SKM-1 treated with dmso at 0.1 percent for 144 hours (cell line): ENCODE results near the gene DNAJC16.
"Not testable (repeated sequence)": the region's sequence is repeated elsewhere in the genome, so short reads cannot be mapped to it uniquely, and the experiment has no call there.

Experiments used
- DNase-seq: peaks from one replicate; lab custom pipeline; 2025; ENCODE audit not compliant: unreplicated experiment; lab: John Stamatoyannopoulos, UW

Gene DNAJC16

DNA sequence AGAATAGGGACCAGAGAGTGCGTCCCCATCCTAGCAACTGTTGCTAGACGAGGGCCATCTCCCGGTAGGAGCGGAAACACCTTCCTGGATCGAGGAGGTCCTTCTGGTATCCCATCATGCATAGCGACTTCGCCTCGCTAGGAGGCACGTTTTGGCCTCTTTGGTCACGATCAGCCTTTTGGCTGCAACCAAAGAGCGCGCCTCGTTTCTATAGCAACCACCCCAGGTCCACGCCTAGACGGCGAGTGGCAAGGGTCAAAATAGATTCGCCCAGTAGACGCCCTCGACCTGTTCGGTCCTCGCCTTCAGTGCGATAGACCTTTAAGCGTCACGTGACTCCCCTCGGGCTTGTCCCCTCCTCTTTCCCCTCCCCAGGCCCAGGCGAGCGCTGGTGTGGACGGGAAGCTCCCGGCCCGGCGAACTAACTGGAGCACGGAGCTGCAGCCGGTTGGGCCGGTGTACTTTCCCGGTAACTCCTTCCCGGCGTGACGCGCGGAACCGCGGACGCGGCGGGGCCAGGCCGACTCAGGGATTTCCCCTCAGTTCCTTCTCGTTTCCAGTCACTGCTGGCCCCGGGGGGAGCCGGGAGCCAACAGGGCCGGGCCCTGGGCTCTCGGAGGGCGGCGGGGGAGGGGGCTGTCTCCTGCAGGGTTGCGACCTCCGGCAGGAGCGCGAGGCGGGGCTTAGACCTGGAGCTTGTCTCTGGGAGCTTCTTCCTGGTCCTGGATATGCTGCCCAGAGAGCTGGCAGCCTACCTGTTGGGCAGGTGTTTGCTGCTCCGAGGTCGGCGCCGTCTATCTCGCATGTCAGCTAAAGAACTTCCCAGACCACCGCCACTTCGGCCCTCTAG, at the start of gene DNAJC16:
DNAJC16 (plus strand) TSS at position 359 of the 850 bp plus-strand sequence. CDS start 2,258 bp downstream, outside the sequence.
- DNase-seq = peak; percentile 98

- DNase-seq = no peak
Observed at GRCh38 chr1:15476927-15477326, 49.7 kb upstream of the DNAJC16 start.

DNA sequence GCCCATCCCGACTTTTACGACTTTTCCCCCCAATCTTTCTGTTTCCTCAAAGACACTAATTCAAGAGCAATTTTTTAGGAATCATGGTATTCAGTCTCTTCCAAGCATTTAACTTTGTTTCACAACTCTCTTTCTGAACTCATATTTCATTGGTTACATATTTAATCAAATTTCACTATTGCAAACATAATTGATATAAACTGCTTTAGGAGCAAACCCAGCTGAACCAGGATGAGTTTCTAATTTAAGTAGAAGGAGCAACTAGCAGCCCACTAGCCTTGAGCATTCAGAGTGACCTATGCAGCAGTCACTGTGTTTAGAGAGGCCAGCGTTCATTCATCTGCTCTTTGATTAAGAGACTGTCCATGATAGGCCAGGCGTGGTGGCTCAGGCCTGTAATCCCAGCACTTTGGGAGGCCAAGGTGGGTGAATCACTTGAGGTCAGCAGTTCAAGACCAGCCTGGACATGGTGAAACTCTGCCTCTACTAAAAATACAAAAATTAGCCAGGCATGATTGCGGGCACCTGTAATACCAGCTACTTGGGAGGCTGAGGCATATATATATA, 48.9 kb upstream of the DNAJC16 start:
- DNase-seq = no peak

DNA sequence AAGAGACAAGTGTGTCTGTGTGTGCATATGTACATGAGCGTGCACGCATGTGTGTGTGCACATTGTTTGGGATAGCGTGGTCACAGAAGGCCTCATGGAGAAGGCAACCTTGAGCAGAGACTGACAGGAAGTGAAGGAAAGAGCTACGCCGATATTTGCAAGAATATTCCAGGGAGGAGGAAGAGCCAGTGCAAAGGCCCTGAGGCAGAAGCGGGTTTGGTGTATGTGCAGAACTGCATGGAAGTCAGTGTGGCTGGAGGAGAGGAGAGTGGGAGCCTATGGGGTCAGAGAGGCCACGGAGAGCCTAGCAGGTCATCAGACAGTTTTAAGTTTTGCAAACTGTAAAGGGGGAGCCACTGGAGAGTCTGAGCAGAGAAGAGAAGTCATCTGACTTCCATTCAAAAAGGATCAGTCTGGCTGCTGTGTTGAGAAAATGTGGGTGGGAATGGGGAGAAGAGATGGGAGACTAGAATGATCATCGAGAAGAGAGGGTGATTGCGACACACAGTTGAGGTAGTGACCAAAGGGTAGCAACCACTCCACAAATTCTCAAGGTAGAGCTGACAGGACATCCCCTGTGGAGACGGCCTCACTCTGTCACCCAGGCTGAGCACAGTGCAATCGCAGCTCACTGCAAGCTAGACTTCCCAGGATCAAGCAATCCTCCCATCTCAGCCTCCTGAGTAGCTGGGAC, 46.8 kb upstream of the DNAJC16 start:
- no peak for DNase-seq

GRCh38 chr1:15482455-15482854, 44.2 kb upstream of the DNAJC16 start:
- DNase-seq = not testable (repeated sequence)

- not testable (repeated sequence) for DNase-seq
Observed at GRCh38 chr1:15482983-15483543, 43.6 kb upstream of the DNAJC16 start.

DNA sequence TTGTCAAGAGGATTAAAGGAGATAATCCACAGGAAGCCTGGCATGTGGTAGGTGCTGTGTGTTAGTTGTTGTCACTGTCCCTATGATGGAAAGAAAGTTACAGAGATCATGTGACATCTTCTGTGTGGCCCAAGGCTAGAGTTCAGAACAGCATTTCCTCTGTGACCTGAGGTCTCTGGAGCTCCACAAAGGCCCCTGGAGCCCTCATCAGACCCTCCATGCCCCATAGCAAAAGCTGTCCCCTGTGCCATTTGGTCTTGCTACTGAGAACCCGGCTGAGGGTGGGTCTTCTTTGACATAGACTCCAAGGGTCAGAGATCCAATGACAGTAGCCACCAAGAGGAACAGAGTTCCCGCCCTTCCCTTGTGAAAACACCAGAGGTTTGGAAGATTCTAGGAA, 42.7 kb upstream of the DNAJC16 start:
- DNase-seq = no peak

GRCh38 chr1:15484443-15484842, 42.2 kb upstream of the DNAJC16 start:
- not testable (repeated sequence) for DNase-seq

DNA sequence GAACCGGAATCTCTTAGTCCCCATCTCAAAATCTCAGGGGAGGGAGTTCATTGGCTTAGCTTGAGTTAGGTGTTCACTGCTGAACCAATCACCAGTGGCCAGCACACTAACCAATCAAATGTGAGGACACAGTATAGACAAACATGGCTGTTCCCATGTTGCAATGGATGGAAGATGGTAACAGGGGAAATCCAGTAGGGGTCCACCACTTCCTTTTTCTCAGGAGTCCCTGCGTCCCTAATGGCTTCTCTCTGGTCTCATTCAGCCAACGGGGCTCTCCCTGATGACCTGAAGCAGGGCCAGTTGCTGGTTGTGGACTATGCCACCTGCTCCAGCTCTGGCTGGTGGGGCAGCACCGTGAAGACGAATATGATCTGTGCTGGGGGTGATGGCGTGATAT, 41.0 kb upstream of the DNAJC16 start:
- no peak for DNase-seq

GRCh38 chr1:15486844-15487610, 39.6 kb upstream of the DNAJC16 start:
- DNase-seq = not testable (repeated sequence)

DNA sequence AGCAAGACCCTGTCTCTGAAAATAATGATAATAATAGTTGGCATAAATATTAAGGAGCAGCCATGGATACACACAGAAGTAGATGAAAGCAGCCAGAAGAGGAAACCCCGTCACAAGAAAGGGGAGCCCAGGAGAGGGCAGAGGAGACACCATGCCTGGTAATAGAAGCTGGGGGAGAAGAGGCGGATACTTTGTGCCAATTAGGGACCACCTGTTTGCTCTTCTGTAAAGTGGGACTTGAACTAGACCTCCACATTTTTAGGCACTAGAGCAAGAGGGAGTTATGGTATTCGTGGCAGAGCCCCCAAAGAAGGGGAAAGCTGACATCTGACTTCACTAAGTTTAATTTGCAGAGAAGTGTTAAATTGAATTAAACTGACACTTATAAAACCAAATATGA, 38.3 kb upstream of the DNAJC16 start:
- no peak for DNase-seq

DNA sequence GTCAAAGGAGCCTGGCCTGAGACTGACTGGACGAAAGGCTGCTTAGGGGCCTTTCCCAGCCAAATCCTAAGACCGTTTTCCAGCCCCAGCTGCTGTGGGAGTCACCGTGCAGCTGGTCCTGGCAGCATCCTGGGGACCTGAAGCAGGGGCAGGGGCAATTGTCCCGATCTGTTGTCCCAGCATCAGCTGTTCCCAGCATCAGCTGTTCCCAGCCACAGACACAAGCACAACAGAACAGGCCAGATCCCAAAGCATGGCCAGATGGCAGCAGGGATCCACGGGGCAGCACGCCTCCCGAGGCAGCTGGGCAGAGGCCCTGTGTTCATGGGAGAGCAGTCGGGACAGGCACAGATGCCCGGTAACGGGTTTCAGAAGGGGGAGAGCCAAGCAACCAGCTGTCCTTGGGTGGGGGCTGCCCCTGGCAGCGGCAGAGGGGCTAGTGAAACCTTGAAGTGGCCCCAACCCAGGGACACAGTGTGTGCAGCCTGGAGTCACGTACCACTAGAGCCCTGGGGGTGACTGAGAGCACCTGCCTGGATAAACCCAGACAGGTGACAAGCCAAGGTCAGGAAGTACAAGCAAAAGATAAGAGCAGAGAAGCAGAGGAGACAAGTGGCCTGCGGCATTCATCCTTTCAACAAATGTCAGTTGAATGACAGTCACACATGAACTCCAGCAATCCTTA, 37.5 kb upstream of the DNAJC16 start:
- no peak for DNase-seq

GRCh38 chr1:15491010-15491409, 35.6 kb upstream of the DNAJC16 start:
- DNase-seq = not testable (repeated sequence)

DNA sequence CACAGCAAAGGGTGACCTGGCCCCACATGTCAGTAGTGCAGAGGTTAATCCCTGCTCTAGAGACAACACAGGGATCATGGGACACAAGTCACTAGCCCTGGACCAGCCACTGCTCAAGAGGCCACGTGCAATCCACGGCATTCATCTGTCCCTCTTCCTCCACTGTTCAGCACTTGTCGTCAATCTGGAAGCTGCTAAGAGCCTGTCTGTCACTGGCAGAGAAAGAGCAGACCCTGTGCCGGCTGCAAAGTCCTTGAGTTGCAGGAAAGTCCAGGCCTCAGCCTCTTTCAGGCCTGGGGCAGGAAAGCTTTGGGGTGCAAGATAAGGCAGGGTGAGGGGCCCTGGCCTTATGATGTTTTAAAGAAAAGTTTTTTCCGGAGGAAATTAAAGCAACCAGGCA, 34.1 kb upstream of the DNAJC16 start:
- DNase-seq = no peak

GRCh38 chr1:15493869-15494390, 32.7 kb upstream of the DNAJC16 start:
- no peak for DNase-seq

DNA sequence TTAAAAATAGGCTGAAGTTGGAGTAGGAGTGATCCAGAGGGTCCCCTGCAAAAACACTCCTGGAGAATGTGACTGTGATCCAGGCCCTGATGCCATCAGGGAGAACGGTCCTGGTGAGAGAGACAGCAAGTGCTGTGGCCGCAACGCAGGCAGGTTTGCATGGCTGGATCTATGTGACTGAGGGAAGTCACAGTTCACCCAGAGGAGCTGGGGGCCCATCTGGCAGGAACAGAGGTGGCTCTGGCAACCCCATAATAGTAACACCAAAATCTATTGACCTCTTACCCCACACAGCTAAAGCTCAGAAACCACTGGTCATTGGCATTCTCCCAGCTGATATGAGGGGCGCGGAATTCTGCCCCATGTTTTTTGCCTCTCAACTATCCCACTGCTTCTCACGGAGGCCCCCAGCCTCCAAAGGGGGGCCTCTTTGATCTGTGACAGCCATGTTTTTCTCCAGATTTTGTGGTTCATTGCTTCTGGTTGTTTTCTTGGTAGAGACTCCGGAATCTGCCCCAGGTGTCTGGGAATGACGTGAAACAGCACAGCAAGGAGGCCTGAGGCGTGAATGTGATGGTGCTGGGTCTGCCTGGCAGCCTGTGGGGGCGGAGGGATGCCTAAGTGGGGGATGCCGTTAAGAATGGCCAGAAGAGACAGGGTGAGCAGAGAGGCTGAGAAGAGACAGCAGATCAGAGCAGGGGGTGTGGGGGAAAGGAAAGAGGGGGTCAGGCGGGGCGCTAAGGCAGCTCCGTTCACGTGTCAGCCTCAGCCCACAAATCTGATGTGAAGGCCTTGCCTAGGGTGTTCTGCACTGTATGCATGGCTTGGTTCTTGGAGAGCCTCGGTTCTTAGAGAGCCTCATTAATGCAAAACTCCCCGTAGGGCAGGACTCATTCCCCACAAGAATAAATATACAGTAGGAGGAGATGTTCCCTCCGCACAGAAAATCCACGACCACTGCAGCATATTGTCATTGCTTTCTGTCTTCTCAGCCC, 26.2 kb upstream of the DNAJC16 start:
- no peak for DNase-seq

GRCh38 chr1:15501208-15502032, 25.2 kb upstream of the DNAJC16 start:
- peak; percentile 54 for DNase-seq

GRCh38 chr1:15504436-15504835, 22.2 kb upstream of the DNAJC16 start:
- no peak for DNase-seq
